Smooth muscle cell (in vitro differentiated cells): ENCODE measurements around the gene ZNF619. TPM values are rescaled to one million over a fixed set of nuclear protein-coding genes. Genes with fewer than 3 reads are reported as not detected.

Experiments used
- DNase-seq: peaks from one replicate; lab custom pipeline; 2025; ENCODE audit not compliant: unreplicated experiment; lab: John Stamatoyannopoulos, UW
- H2AFZ ChIP-seq: fragments of 200-600 bp; sonication (generic); 2 replicates; pipeline ENCODE4 v1.6.0; 2016; ENCODE audit warnings: antibody characterized with exemption, low read depth, mild to moderate bottlenecking
- H3F3A ChIP-seq: fragments of 200-600 bp; sonication (generic); 2 replicates; pipeline ENCODE4 v1.6.0; 2017; ENCODE audit warnings: antibody characterized with exemption, low read depth
- H3K27ac ChIP-seq: fragments of 200-600 bp; sonication (generic); 2 replicates; pipeline ENCODE4 v1.5.1; 2016; ENCODE audit warnings: low read depth, mild to moderate bottlenecking
- H3K27me3 ChIP-seq: fragments of 200-600 bp; sonication (generic); 2 replicates; pipeline ENCODE4 v1.6.1; 2016; ENCODE audit warnings: low read depth, mild to moderate bottlenecking
- H3K36me3 ChIP-seq: fragments of 200-600 bp; sonication (generic); 2 replicates; pipeline ENCODE4 v1.5.1; 2016; ENCODE audit warnings: low read depth
- H3K4me1 ChIP-seq: fragments of 200-600 bp; sonication (generic); 2 replicates; pipeline ENCODE4 v1.5.1; 2016; ENCODE audit warnings: low read depth
- H3K4me2 ChIP-seq: fragments of 200-600 bp; sonication (generic); 2 replicates; pipeline ENCODE4 v1.6.0; 2016; ENCODE audit warnings: mild to moderate bottlenecking
- H3K4me3 ChIP-seq: fragments of 200-600 bp; sonication (generic); 2 replicates; pipeline ENCODE4 v1.5.1; 2016; ENCODE audit warnings: mild to moderate bottlenecking
- H3K79me2 ChIP-seq: fragments of 200-600 bp; sonication (generic); 2 replicates; pipeline ENCODE4 v1.6.0; 2016; ENCODE audit warnings: low read depth, mild to moderate bottlenecking
- H3K9ac ChIP-seq: fragments of 200-600 bp; sonication (generic); 2 replicates; pipeline ENCODE4 v1.6.0; 2016; ENCODE audit warnings: low read depth
- H3K9me3 ChIP-seq: fragments of 200-600 bp; sonication (generic); replicated peaks from 2 replicates; pipeline ENCODE4 v1.5.1; 2016; ENCODE audit warnings: low read depth
- H4K20me1 ChIP-seq: fragments of 200-600 bp; sonication (generic); 2 replicates; pipeline ENCODE4 v1.6.0; 2016; ENCODE audit warnings: low read depth
- WGBS: methylation state at CpG from one replicate; pipeline ENCODE4 v1.1.7; 2016; ENCODE audit warnings: low lambda C conversion rate; 5-methylcytosine and 5-hydroxymethylcytosine counted together
- polyA plus RNA-seq: library from polyadenylated mRNA; unstranded; fragments of >200 nt; fragmentation: Nextera tagmentation; extraction: Ambion mirVana; gene quantifications from 2 replicates; pipeline ENCODE4 v1.2.1, GENCODE V29; 2016
- total RNA-seq: library from RNA; depleted of rRNA; stranded (reverse); fragments of >200 nt; gene quantifications from 2 replicates; pipeline ENCODE4 v1.2.3, GENCODE V29; 2014
- TF ChIP-seq, protein P1 (sequence below): fragments of 200-600 bp; sonication (generic); IDR thresholded peaks from 2 replicates; pipeline ENCODE4 v1.5.1; 2017; ENCODE audit warnings: borderline replicate concordance, mild to moderate bottlenecking, antibody characterized with exemption; ENCODE audit not compliant: insufficient read depth, poor library complexity, severe bottlenecking

The ZNF619 gene
- total and polyA plus RNA-seq, 2 experiments from 2014 or later, result 0.70 to 2.5 TPM

- no peak for DNase-seq
- peak overlapping the region; percentile 63 for H3K4me3 ChIP-seq
- H3K27me3 ChIP-seq, result no peaks in the 10 kb centered on the region
- TF ChIP-seq, protein P1, sequence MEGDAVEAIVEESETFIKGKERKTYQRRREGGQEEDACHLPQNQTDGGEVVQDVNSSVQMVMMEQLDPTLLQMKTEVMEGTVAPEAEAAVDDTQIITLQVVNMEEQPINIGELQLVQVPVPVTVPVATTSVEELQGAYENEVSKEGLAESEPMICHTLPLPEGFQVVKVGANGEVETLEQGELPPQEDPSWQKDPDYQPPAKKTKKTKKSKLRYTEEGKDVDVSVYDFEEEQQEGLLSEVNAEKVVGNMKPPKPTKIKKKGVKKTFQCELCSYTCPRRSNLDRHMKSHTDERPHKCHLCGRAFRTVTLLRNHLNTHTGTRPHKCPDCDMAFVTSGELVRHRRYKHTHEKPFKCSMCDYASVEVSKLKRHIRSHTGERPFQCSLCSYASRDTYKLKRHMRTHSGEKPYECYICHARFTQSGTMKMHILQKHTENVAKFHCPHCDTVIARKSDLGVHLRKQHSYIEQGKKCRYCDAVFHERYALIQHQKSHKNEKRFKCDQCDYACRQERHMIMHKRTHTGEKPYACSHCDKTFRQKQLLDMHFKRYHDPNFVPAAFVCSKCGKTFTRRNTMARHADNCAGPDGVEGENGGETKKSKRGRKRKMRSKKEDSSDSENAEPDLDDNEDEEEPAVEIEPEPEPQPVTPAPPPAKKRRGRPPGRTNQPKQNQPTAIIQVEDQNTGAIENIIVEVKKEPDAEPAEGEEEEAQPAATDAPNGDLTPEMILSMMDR, result no peak
- no peak overlapping the region for H3K27ac ChIP-seq
- H3K9ac ChIP-seq, result no peak overlapping the region
- H3K9me3 ChIP-seq, result no peaks in the 10 kb centered on the region
- no peaks in the 10 kb centered on the region for H3K36me3 ChIP-seq
- peaks cover 6% of the 10 kb centered on the region for H3K4me1 ChIP-seq
- H2AFZ ChIP-seq, result no peak overlapping the region
- no peaks in the 10 kb centered on the region for H3K79me2 ChIP-seq
- 88% methylated on average over 1 of the region's 1 CpG for WGBS
- H4K20me1 ChIP-seq, result no peaks in the 10 kb centered on the region
- H3K4me2 ChIP-seq, result peak overlapping the region; percentile 90
- no peaks in the 10 kb centered on the region for H3F3A ChIP-seq
These were observed 24.9 kb upstream of the ZNF619 start for GRCh38 chr3:40452057-40452456.

- Histone ChIP-seq H4K20me1 (peaks cover under 1% of the 10 kb centered on the region), H3K4me1 (peaks cover 6% of the 10 kb centered on the region), H3K9me3 (no peaks in the 10 kb centered on the region), H3K27me3 (no peaks in the 10 kb centered on the region), H2AFZ (peak overlapping the region; percentile 96), H3K36me3 (no peaks in the 10 kb centered on the region), H3K9ac (peak overlapping the region; percentile 93), H3K27ac (peak overlapping the region; percentile 83), H3K4me2 (peak overlapping the region; percentile 90), H3F3A (no peaks in the 10 kb centered on the region), H3K4me3 (peak overlapping the region; percentile 63), H3K79me2 (peaks cover 4% of the 10 kb centered on the region)
- DNase-seq, result no peak
- TF ChIP-seq, protein P1, result no peak
- WGBS, result 15% methylated on average over 7 of the region's 7 CpGs
These were observed 24.4 kb upstream of the ZNF619 start for GRCh38 chr3:40452562-40452875.

- TF ChIP-seq, protein P1, result no peak
- no peaks in the 10 kb centered on the region for H3K9me3 ChIP-seq
These were observed 23.8 kb upstream of the ZNF619 start for GRCh38 chr3:40452876-40453730.

More at GRCh38 chr3:40452876-40453730, 23.8 kb upstream of the ZNF619 start:
- Histone ChIP-seq H3K79me2 (peaks cover 9% of the 10 kb centered on the region), H3K36me3 (no peaks in the 10 kb centered on the region), H4K20me1 (peaks cover 7% of the 10 kb centered on the region), H3K27ac (peak overlapping the region; percentile 83), H3K27me3 (no peaks in the 10 kb centered on the region), H3K4me3 (peak overlapping the region; percentile 63), H3K4me1 (peaks cover 7% of the 10 kb centered on the region), H3K4me2 (peak overlapping the region; percentile 95), H3F3A (no peaks in the 10 kb centered on the region), H2AFZ (peak overlapping the region; percentile 96), H3K9ac (peak overlapping the region; percentile 93)
- peak; percentile 79 for DNase-seq
- 2% methylated on average over 40 of the region's 41 CpGs for WGBS
